GM18519 (cell line): Measurements from ENCODE around the gene DSC3.

Experiments used
- ATAC-seq: cut with Tn5 transposase; IDR thresholded peaks from one replicate; pipeline ENCODE4 v1.9.1; 2021; ENCODE audit warnings: mild to moderate bottlenecking, moderate library complexity; ENCODE audit not compliant: unreplicated experiment, low FRiP score

DSC3 gene

GRCh38 chr18:31042406-31043181 lies at the start of gene DSC3:
TSS of gene DSC3 (minus strand) at chr18:31042742. CDS start at chr18:31042660, 82 bp downstream.
- no peak for ATAC-seq

- no peak for ATAC-seq
Measured at GRCh38 chr18:31091350-31091749, 48.8 kb upstream of the DSC3 start.

DNA sequence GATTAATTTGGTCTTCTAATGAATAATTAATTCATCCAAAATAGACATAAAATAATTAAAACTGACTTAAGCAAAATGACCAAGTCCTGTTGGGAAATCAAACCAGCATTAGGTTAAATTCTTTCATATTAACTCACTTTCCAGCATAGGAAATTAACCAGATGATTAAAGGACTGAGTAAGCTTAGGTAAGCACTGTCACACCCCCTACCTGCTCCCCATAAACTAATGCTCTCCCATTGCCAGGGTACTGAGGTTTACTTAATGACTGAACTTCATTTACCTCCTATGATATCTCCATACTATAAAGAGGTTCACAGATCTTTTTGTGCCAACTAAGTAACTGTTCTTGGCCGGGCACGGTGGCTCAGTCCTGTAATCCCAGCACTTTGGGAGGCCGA lies 46.0 kb upstream of the DSC3 start:
- no peak for ATAC-seq

DNA sequence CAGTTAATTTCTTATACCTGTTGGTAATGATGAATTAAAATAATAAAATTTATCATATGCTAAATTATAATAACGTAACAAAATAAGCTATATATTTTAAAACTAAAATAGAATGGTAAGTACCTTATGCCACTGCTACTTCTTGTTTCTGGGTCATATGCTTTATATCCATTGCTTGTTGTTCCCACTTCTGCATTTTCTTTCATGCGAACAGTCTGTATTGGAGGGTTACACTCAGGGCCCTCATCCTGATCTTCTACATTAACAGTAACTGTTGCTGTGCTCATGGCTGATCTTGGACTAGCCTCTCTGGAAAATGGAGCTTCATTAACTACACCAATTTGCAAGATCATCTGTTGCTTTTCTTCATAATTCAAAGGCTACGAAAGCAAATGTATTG lies 37.4 kb upstream of the DSC3 start:
- no peak for ATAC-seq

- ATAC-seq = no peak
Measured at GRCh38 chr18:31077878-31078277, 35.3 kb upstream of the DSC3 start.

DNA sequence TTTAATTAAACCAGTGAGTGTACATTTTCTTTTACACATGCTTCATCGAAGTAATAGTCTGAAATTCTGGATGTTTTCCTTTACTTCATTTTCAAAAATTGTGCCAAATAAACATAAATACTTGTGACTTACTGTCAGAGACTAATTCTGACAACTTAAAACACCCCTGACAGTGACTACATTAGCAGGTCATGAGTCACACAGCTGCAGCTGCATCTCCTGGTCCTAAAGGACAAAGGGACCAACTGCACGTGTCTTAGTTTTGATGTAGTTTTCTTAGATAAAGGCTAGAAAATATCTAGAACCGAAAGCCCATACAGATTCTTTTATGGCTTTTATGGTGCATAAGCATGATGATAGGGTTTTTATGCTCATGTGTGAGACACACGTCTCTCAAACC lies 29.6 kb upstream of the DSC3 start:
- no peak for ATAC-seq

- ATAC-seq = no peak
Measured at GRCh38 chr18:31070206-31070605, 27.7 kb upstream of the DSC3 start.

GRCh38 chr18:31066266-31066665 lies 23.7 kb upstream of the DSC3 start:
- ATAC-seq = no peak

DNA sequence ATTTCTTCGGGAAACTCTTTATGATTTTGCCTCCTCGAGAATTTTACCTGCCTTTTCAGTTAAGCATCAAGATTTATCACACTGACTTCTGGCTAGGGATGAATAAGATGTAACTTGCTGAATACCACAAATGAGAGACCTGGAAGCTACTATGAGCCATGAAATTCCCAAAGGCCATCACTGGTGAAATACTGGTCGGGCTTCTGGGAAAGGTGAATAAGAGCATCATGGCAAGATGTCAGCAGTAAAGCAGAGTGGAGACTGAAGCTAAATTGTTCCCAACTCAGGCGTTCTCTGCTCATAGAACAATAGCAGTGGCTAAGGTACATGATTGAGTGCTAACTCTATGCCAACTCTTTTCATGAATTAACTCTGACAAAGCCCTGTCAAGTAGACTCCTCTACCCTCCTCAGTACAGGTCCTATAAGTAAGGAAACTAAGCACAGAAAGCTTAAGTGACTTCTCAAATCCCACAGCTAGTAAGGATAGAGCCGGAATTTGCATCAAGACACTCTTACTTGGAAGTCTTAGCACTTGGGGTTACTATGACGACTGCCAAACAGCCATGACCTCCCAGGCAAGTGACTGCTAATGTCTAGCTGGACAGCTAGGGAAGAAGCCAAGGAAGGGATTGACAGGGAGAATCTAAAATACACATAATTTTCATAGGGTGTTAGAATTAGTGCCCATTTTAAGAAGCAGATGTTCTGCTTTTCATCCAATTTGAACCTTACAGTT lies 22.7 kb upstream of the DSC3 start:
- ATAC-seq = no peak

GRCh38 chr18:31064130-31064529 lies 21.6 kb upstream of the DSC3 start:
- peak; percentile 77 for ATAC-seq

DNA sequence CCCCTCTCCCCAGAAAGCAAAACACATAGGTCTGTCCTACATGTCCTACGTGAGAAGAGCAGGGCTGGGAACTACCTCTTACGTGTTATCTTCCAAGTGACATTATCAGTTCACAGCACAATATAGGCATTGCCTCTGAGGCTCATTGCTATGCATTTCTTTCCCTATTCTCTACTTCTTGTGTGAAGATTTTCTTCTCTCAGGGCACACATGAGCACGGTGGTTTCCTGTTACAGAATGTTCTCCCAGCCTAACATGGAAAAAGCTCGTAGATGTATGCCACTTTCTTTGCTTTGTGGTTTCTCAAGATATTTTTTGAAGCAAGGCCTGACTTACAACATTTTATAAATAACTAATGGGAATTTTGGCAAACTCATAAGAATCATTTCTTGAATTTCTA lies 19.4 kb upstream of the DSC3 start:
- no peak for ATAC-seq

GRCh38 chr18:31058897-31059296 lies 16.4 kb upstream of the DSC3 start:
- ATAC-seq = no peak

DNA sequence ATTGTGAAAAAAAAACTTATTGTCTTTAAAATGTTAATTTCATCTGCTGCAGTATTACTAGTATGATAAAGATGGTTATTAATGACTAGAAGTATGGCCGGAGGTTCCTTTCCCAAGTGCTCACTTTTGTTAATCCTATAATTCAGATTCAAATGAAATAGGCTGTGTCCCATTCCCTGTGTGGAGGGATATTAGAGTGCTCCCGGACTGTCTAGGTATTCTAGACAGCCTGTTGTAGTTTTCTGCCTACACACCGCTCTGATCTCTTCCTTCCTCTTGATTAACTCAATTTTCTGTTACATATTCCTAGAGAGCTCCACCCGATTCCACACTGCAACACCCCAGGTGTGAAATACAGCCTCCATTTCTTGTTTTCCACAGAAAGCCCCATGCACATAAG lies 15.4 kb upstream of the DSC3 start:
- ATAC-seq = no peak

GRCh38 chr18:31057051-31057450 lies 14.5 kb upstream of the DSC3 start:
- no peak for ATAC-seq

DNA sequence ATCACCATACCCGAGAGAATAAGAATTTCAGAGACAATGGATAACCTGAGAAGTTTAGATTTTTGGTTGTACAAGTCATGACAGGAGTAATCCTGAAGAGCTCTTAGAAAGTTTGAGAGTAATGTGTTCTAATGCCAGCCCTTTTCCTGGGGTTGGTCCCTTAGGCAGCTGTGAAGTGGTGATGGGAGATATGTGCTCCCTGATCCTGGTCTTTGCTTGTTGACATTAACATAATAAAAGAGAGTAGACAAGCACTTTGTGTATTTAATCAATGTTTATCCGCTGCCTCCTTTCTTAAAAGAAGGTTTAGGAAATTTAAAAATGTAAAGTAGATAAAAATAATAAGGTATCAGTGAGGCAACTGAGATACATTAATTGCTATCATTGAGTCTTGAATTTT lies 13.8 kb upstream of the DSC3 start:
- no peak for ATAC-seq

- no peak for ATAC-seq
Measured at GRCh38 chr18:31050635-31051034, 8.1 kb upstream of the DSC3 start.

DNA sequence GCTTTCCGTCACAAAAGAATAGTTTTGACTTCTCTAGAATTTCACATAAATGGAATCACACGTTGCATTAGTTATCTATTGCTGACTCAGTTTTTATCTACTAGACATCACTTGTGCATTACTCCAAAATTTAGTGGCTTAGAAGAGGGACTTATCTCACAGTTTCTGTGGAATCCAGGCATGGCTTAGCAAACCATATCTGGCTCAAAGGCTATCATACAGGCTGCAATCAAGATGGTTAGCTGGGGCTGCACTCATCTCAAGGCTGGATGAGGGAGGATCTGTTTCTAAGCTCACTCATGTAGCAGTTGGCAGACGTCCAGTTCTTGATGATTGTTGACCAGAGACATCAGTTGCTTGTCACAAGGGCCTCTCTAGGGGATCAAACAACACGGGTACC lies 6.6 kb upstream of the DSC3 start:
- no peak for ATAC-seq

DNA sequence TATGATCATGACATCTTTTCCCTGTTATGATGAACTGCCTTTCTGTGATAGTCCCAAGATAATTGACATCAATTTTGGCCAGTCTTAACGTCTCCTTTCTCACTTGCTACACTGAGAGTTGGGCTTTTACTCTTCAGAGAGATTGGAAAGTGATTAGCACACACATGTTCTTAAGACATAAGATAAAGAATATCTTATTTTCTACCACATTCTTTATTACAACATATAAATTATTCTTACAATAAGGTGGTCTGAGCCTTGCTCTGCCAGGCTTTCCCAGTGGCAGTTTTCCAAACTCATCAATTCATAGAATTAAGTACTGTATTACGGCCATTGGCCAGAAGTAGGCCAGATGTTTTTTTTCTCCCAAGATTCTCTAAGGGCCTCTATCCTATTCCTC lies 5.7 kb upstream of the DSC3 start:
- ATAC-seq = no peak

DNA sequence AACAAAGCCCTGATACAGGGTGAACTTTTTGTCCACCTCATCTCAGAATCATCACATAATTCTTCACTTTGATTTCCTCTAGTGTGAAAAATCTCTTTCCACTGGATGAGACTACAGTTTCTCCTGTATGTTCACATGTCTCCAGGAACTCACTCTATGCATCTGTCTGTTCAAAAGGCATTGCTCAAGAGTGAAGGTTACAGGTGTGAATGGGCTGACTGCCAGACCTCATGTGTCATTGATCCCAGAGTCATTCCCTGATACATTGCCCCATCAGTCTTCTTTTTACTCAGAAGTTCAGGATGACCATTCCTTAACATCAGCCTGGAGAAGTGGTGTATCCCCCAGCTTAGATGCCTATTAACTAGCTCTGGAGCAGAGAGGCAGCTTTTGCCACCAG lies 4.4 kb upstream of the DSC3 start:
- ATAC-seq = no peak

GRCh38 chr18:31045599-31045998 lies 3.1 kb upstream of the DSC3 start:
- no peak for ATAC-seq

- ATAC-seq = no peak
Measured at GRCh38 chr18:31044926-31045325, 2.4 kb upstream of the DSC3 start.

- no peak for ATAC-seq
Measured at GRCh38 chr18:31043709-31044108, 1.2 kb upstream of the DSC3 start.
